Ascending aorta (tissue), 2 donors: Measurements from ENCODE around the gene SPAM1. TPM values are rescaled to one million over a fixed set of nuclear protein-coding genes. Genes with fewer than 3 reads are reported as not detected.

ENCODE experiments used
- DNase-seq, 2 donors: peaks; one replicate each; pipeline ENCODE4 v3.0.0-alpha.2; 2019; ENCODE audit warnings: low spot score in 2 of 2
- H3K27ac ChIP-seq, 2 donors: fragments of 200-600 bp; sonication (generic); one replicate each; pipeline ENCODE4 v1.5.1; 2016 to 2017; ENCODE audit warnings: mild to moderate bottlenecking in 1 of 2
- H3K27me3 ChIP-seq: fragments of 200-600 bp; sonication (generic); one replicate; pipeline ENCODE4 v1.5.1; 2017
- H3K36me3 ChIP-seq, 2 donors: fragments of 200-600 bp; sonication (generic); one replicate each; pipeline ENCODE4 v1.5.1; 2016
- H3K4me1 ChIP-seq, 2 donors: fragments of 200-600 bp; sonication (generic); one replicate each; pipeline ENCODE4 v1.5.1; 2016 to 2017; ENCODE audit warnings: mild to moderate bottlenecking in 1 of 2
- H3K4me3 ChIP-seq, 2 donors: fragments of 200-600 bp; sonication (generic); one replicate each; pipeline ENCODE4 v1.5.1; 2016 to 2017; ENCODE audit warnings: mild to moderate bottlenecking in 1 of 2
- H3K9me3 ChIP-seq, 2 donors: fragments of 200-600 bp; sonication (generic); one replicate each; pipeline ENCODE4 v1.5.1; 2016
- CTCF ChIP-seq, 3 experiments: fragments of 200-600 bp in 2 of 3; fragments of 450-650 bp in 1 of 3; sonication (generic) in 2 of 3; IDR thresholded peaks; one replicate each; pipeline ENCODE4 v1.5.1; 2016 to 2019; ENCODE audit warnings: antibody characterized with exemption in 3 of 3, mild to moderate bottlenecking in 1 of 3, moderate library complexity in 1 of 3
- intact Hi-C: fragments of 100-400 bp; cut with DNase I; formaldehyde crosslinking; loops from one replicate; pipeline ENCODE4 v1.15.1; 2023
- total RNA-seq: library from RNA; depleted of rRNA; stranded (reverse); fragments of >200 nt; gene quantifications from one replicate; pipeline ENCODE4 v1.1.0, GENCODE V29; 2016

SPAM1 gene
- total RNA-seq, 1 donor from 2014 or later, result not detected

- Histone ChIP-seq H3K4me1 (no peaks in the 10 kb centered on the region), H3K27me3 (no peaks in the 10 kb centered on the region)
- intact Hi-C loops, result no loop called here
These were observed 23.1 kb downstream of the SPAM1 start for GRCh38 chr7:123948136-123948535.

GRCh38 chr7:123958186-123958703 lies 33.2 kb downstream of the SPAM1 start:
- DNase-seq, result no peak
- intact Hi-C loops, result no loop called here
- Histone ChIP-seq H3K27me3 (no peaks in the 10 kb centered on the region), H3K36me3 (no peaks in the 10 kb centered on the region), H3K27ac (no peak overlapping the region), H3K4me3 (no peak overlapping the region), H3K9me3 (no peaks in the 10 kb centered on the region), H3K4me1 (no peaks in the 10 kb centered on the region)
- TF ChIP-seq CTCF (IDR thresholded peaks at IDR 0.05), result no peak

More at GRCh38 chr7:123948136-123948535, 23.1 kb downstream of the SPAM1 start:
- H3K9me3 ChIP-seq, result no peaks in the 10 kb centered on the region
- H3K27ac ChIP-seq, result no peak overlapping the region
- TF ChIP-seq CTCF (IDR thresholded peaks at IDR 0.05), result no peak
- H3K4me3 ChIP-seq, result no peak overlapping the region
- H3K36me3 ChIP-seq, result no peaks in the 10 kb centered on the region
- no peak for DNase-seq

- intact Hi-C loops, result no loop called here
These were observed 36.7 kb downstream of the SPAM1 start for GRCh38 chr7:123961771-123962170.

GRCh38 chr7:123966936-123967335 lies 41.9 kb downstream of the SPAM1 start:
- no peak for DNase-seq
- Histone ChIP-seq H3K4me1 (no peaks in the 10 kb centered on the region), H3K4me3 (no peak overlapping the region), H3K27me3 (no peaks in the 10 kb centered on the region), H3K27ac (no peak overlapping the region), H3K36me3 (no peaks in the 10 kb centered on the region), H3K9me3 (no peaks in the 10 kb centered on the region)
- no peak for TF ChIP-seq CTCF (IDR thresholded peaks at IDR 0.05)
- intact Hi-C loops, result no loop called here

More at GRCh38 chr7:123961771-123962170, 36.7 kb downstream of the SPAM1 start:
- Histone ChIP-seq H3K4me1 (no peaks in the 10 kb centered on the region), H3K27me3 (no peaks in the 10 kb centered on the region), H3K4me3 (no peak overlapping the region), H3K9me3 (no peaks in the 10 kb centered on the region), H3K27ac (no peak overlapping the region), H3K36me3 (no peaks in the 10 kb centered on the region)
- DNase-seq, result no peak
- TF ChIP-seq CTCF (IDR thresholded peaks at IDR 0.05), result no peak

GRCh38 chr7:123972045-123972444 lies 47.0 kb downstream of the SPAM1 start:
- H3K4me1 ChIP-seq, result no peaks in the 10 kb centered on the region
- H3K36me3 ChIP-seq, result no peaks in the 10 kb centered on the region
- TF ChIP-seq CTCF (IDR thresholded peaks at IDR 0.05), result no peak
- no peaks in the 10 kb centered on the region for H3K27me3 ChIP-seq
- H3K4me3 ChIP-seq, result no peak overlapping the region
- no peak for DNase-seq
- H3K27ac ChIP-seq, result no peak overlapping the region
- intact Hi-C loops, result no loop called here
- no peaks in the 10 kb centered on the region for H3K9me3 ChIP-seq

- no peak for TF ChIP-seq CTCF (IDR thresholded peaks at IDR 0.05)
- H3K4me1 ChIP-seq, result no peaks in the 10 kb centered on the region
- H3K9me3 ChIP-seq, result no peaks in the 10 kb centered on the region
- no peaks in the 10 kb centered on the region for H3K27me3 ChIP-seq
- H3K36me3 ChIP-seq, result no peaks in the 10 kb centered on the region
- intact Hi-C loops, result no loop called here
- H3K27ac ChIP-seq, result no peak overlapping the region
- no peak for DNase-seq
- no peak overlapping the region for H3K4me3 ChIP-seq
These were observed 47.8 kb downstream of the SPAM1 start for GRCh38 chr7:123972831-123973230.
